MG63 (cell line): ENCODE results near the gene TRPM3. TPM values are rescaled to one million over a fixed set of nuclear protein-coding genes. Genes with fewer than 3 reads are reported as not detected.

ENCODE experiments used
- DNase-seq: peaks from one replicate; pipeline ENCODE4 v3.0.0-alpha.2; 2020
- H3K27me3 ChIP-seq: fragments of 250-450 bp; sonication (Bioruptor Pico); 2 replicates; pipeline ENCODE4 v1.5.1; 2020; ENCODE audit warnings: mild to moderate bottlenecking, moderate library complexity
- H3K36me3 ChIP-seq: fragments of 250-450 bp; sonication (Bioruptor Pico); 2 replicates; pipeline ENCODE4 v1.5.1; 2020; ENCODE audit warnings: mild to moderate bottlenecking, moderate library complexity
- H3K4me3 ChIP-seq: fragments of 250-450 bp; sonication (Bioruptor Pico); 2 replicates; pipeline ENCODE4 v1.5.1; 2020; ENCODE audit warnings: mild to moderate bottlenecking, moderate library complexity
- H3K9me3 ChIP-seq: fragments of 250-450 bp; sonication (Bioruptor Pico); 2 replicates; pipeline ENCODE4 v1.5.1; 2020; ENCODE audit warnings: mild to moderate bottlenecking, moderate library complexity
- total RNA-seq: library from RNA; depleted of rRNA; stranded (reverse); fragments of >200 nt; shearing (Covaris generic); gene quantifications from 2 replicates; pipeline ENCODE4 v1.2.3, GENCODE V29; 2014; ENCODE audit warnings: low replicate concordance

TRPM3 gene
- total RNA-seq, 1 experiment from 2014 or later = not detected

- Histone ChIP-seq H3K27me3 (no peaks in the 10 kb centered on the region), H3K36me3 (no peaks in the 10 kb centered on the region), H3K9me3 (no peaks in the 10 kb centered on the region), H3K4me3 (no peak overlapping the region)
- DNase-seq = peak; percentile 47
Observed at GRCh38 chr9:70553707-70554673, 567.4 kb downstream of the TRPM3 start.

- Histone ChIP-seq H3K4me3 (no peak overlapping the region), H3K9me3 (no peaks in the 10 kb centered on the region), H3K36me3 (no peaks in the 10 kb centered on the region), H3K27me3 (no peaks in the 10 kb centered on the region)
- DNase-seq = no peak
Observed at GRCh38 chr9:70552561-70552960, 568.9 kb downstream of the TRPM3 start.

- H3K4me3 ChIP-seq = no peak overlapping the region
- DNase-seq = no peak
- no peaks in the 10 kb centered on the region for H3K27me3 ChIP-seq
- no peaks in the 10 kb centered on the region for H3K36me3 ChIP-seq
- no peaks in the 10 kb centered on the region for H3K9me3 ChIP-seq
Observed at GRCh38 chr9:70551801-70552200, 569.6 kb downstream of the TRPM3 start.

- H3K4me3 ChIP-seq = no peak overlapping the region
- no peaks in the 10 kb centered on the region for H3K27me3 ChIP-seq
- DNase-seq = no peak
- H3K36me3 ChIP-seq = no peaks in the 10 kb centered on the region
- H3K9me3 ChIP-seq = no peaks in the 10 kb centered on the region
Observed at GRCh38 chr9:70551396-70551795, 570.0 kb downstream of the TRPM3 start.

- Histone ChIP-seq H3K36me3 (no peaks in the 10 kb centered on the region), H3K27me3 (no peaks in the 10 kb centered on the region), H3K9me3 (no peaks in the 10 kb centered on the region), H3K4me3 (no peak overlapping the region)
- no peak for DNase-seq
Observed at GRCh38 chr9:70549926-70550325, 571.5 kb downstream of the TRPM3 start.

- no peaks in the 10 kb centered on the region for H3K36me3 ChIP-seq
- DNase-seq = no peak
- no peaks in the 10 kb centered on the region for H3K9me3 ChIP-seq
- no peaks in the 10 kb centered on the region for H3K27me3 ChIP-seq
- H3K4me3 ChIP-seq = no peak overlapping the region
Observed at GRCh38 chr9:70542311-70542931, 579.0 kb downstream of the TRPM3 start.

- H3K27me3 ChIP-seq = no peaks in the 10 kb centered on the region
- H3K9me3 ChIP-seq = no peaks in the 10 kb centered on the region
- no peaks in the 10 kb centered on the region for H3K36me3 ChIP-seq
- no peak for DNase-seq
- no peak overlapping the region for H3K4me3 ChIP-seq
Observed at GRCh38 chr9:70540016-70540415, 581.4 kb downstream of the TRPM3 start.

- no peak overlapping the region for H3K4me3 ChIP-seq
- no peaks in the 10 kb centered on the region for H3K36me3 ChIP-seq
- no peak for DNase-seq
- H3K27me3 ChIP-seq = no peaks in the 10 kb centered on the region
- no peaks in the 10 kb centered on the region for H3K9me3 ChIP-seq
Observed at GRCh38 chr9:70539526-70539925, 581.9 kb downstream of the TRPM3 start.

- no peaks in the 10 kb centered on the region for H3K27me3 ChIP-seq
- no peak overlapping the region for H3K4me3 ChIP-seq
- DNase-seq = no peak
- H3K9me3 ChIP-seq = no peaks in the 10 kb centered on the region
- H3K36me3 ChIP-seq = no peaks in the 10 kb centered on the region
Observed at GRCh38 chr9:70539001-70539400, 582.4 kb downstream of the TRPM3 start.

GRCh38 chr9:70537084-70537483 is 584.3 kb downstream of the TRPM3 start:
- Histone ChIP-seq H3K36me3 (no peaks in the 10 kb centered on the region), H3K4me3 (no peak overlapping the region), H3K27me3 (no peaks in the 10 kb centered on the region), H3K9me3 (no peaks in the 10 kb centered on the region)
- no peak for DNase-seq

- Histone ChIP-seq H3K27me3 (no peaks in the 10 kb centered on the region), H3K9me3 (no peaks in the 10 kb centered on the region), H3K4me3 (no peak overlapping the region), H3K36me3 (no peaks in the 10 kb centered on the region)
- no peak for DNase-seq
Observed at GRCh38 chr9:70535546-70536323, 585.7 kb downstream of the TRPM3 start.

GRCh38 chr9:70534471-70534870 is 587.0 kb downstream of the TRPM3 start:
- Histone ChIP-seq H3K9me3 (no peaks in the 10 kb centered on the region), H3K27me3 (no peaks in the 10 kb centered on the region), H3K36me3 (no peaks in the 10 kb centered on the region), H3K4me3 (no peak overlapping the region)
- no peak for DNase-seq

GRCh38 chr9:70534061-70534460 is 587.4 kb downstream of the TRPM3 start:
- Histone ChIP-seq H3K27me3 (no peaks in the 10 kb centered on the region), H3K4me3 (no peak overlapping the region), H3K9me3 (no peaks in the 10 kb centered on the region), H3K36me3 (no peaks in the 10 kb centered on the region)
- DNase-seq = no peak

GRCh38 chr9:70533492-70533891 is 587.9 kb downstream of the TRPM3 start:
- DNase-seq = no peak
- Histone ChIP-seq H3K9me3 (no peaks in the 10 kb centered on the region), H3K36me3 (no peaks in the 10 kb centered on the region), H3K4me3 (no peak overlapping the region), H3K27me3 (no peaks in the 10 kb centered on the region)

- H3K27me3 ChIP-seq = no peaks in the 10 kb centered on the region
- no peak overlapping the region for H3K4me3 ChIP-seq
- no peaks in the 10 kb centered on the region for H3K36me3 ChIP-seq
- DNase-seq = no peak
- no peaks in the 10 kb centered on the region for H3K9me3 ChIP-seq
Observed at GRCh38 chr9:70532716-70533115, 588.7 kb downstream of the TRPM3 start.

GRCh38 chr9:70531311-70531710 is 590.1 kb downstream of the TRPM3 start:
- Histone ChIP-seq H3K36me3 (no peaks in the 10 kb centered on the region), H3K9me3 (no peaks in the 10 kb centered on the region), H3K4me3 (no peak overlapping the region), H3K27me3 (no peaks in the 10 kb centered on the region)
- DNase-seq = no peak

- no peak for DNase-seq
- H3K27me3 ChIP-seq = no peaks in the 10 kb centered on the region
- no peaks in the 10 kb centered on the region for H3K9me3 ChIP-seq
- H3K4me3 ChIP-seq = no peak overlapping the region
- no peaks in the 10 kb centered on the region for H3K36me3 ChIP-seq
Observed at GRCh38 chr9:70530716-70531115, 590.7 kb downstream of the TRPM3 start.
